C4-2B (cell line): ENCODE results near the gene CARMIL1.

Experiments used
- CTCF ChIP-seq: fragments of 450-650 bp; conservative IDR thresholded peaks from 2 replicates; pipeline ENCODE4 v1.5.1; 2017; ENCODE audit warnings: mild to moderate bottlenecking
- ZFX ChIP-seq: fragments of 450-650 bp; IDR thresholded peaks from 2 replicates; pipeline ENCODE4 v1.6.1; 2017

- TF ChIP-seq CTCF (no peak), ZFX (no peak)
Observed at GRCh38 chr6:25642667-25643328, 363.6 kb downstream of the CARMIL1 start.
